Testis (tissue), 3 donors: ENCODE results near the gene PIGW. TPM values are rescaled to one million over a fixed set of nuclear protein-coding genes. Genes with fewer than 3 reads are reported as not detected.
A peak's percentile ranks its signal among the peaks of the same experiment; 100 is the strongest.

ENCODE experiments used
- DNase-seq: peaks from one replicate; pipeline ENCODE4 v3.0.0-alpha.2; 2019
- H3K27ac ChIP-seq, 2 donors: fragments of 200-600 bp; sonication (generic); one replicate each; pipeline ENCODE4 v1.5.1; 2019
- H3K27me3 ChIP-seq: fragments of 200-600 bp; sonication (generic); one replicate; pipeline ENCODE4 v1.5.1; 2019
- H3K36me3 ChIP-seq: fragments of 200-600 bp; sonication (generic); one replicate; pipeline ENCODE4 v1.5.1; 2017; ENCODE audit warnings: low read depth; ENCODE audit errors: missing control alignments
- H3K4me1 ChIP-seq: fragments of 200-600 bp; sonication (generic); one replicate; pipeline ENCODE4 v1.5.1; 2019
- H3K4me3 ChIP-seq, 2 donors: fragments of 200-600 bp; sonication (generic); one replicate each; pipeline ENCODE4 v1.5.1; 2017 to 2019
- H3K9me3 ChIP-seq: fragments of 200-600 bp; sonication (generic); one replicate; pipeline ENCODE4 v1.5.1; 2017
- POLR2A ChIP-seq: fragments of 450-650 bp; IDR thresholded peaks from one replicate; pipeline ENCODE4 v1.6.1; 2017; ENCODE audit warnings: antibody characterized with exemption, mild to moderate bottlenecking, moderate library complexity
- WGBS, 2 donors: methylation state at CpG; one replicate each; pipeline ENCODE4 v1.1.5; 2018; 5-methylcytosine and 5-hydroxymethylcytosine counted together
- intact Hi-C: fragments of 100-400 bp; cut with DNase I; formaldehyde crosslinking; loops from one replicate; pipeline ENCODE4 v1.15.1; 2023; ENCODE audit warnings: low total_unique reads
- polyA plus RNA-seq: library from polyadenylated mRNA; stranded (reverse); fragments of 350-450 nt; fragmentation: Illumina TruSeq; extraction: RNeasy Lipid Tissue Mini Kit (QIAGEN cat#74804); gene quantifications from one replicate; pipeline ENCODE4 v1.2.3, GENCODE V29; 2014; ENCODE audit warnings: low read depth, low replicate concordance; ENCODE audit not compliant: insufficient read depth
- total RNA-seq, 2 donors: library from RNA; depleted of rRNA; stranded (reverse); fragments of >200 nt; gene quantifications; one replicate each; pipeline ENCODE4 v1.2.3, GENCODE V29; 2016
- TF ChIP-seq, protein P1 (sequence below), 3 experiments: fragments of 450-650 bp in 2 of 3; fragments of 200-600 bp in 1 of 3; sonication (generic) in 1 of 3; IDR thresholded peaks; one replicate each; pipeline ENCODE4 v1.5.1; 2016 to 2019; ENCODE audit warnings: antibody characterized with exemption in 3 of 3, mild to moderate bottlenecking in 2 of 3, moderate library complexity in 1 of 3

The PIGW gene
- total and polyA plus RNA-seq, 3 donors from 2014 or later = 5.5 to 8.5 (median 7.6) TPM

DNA sequence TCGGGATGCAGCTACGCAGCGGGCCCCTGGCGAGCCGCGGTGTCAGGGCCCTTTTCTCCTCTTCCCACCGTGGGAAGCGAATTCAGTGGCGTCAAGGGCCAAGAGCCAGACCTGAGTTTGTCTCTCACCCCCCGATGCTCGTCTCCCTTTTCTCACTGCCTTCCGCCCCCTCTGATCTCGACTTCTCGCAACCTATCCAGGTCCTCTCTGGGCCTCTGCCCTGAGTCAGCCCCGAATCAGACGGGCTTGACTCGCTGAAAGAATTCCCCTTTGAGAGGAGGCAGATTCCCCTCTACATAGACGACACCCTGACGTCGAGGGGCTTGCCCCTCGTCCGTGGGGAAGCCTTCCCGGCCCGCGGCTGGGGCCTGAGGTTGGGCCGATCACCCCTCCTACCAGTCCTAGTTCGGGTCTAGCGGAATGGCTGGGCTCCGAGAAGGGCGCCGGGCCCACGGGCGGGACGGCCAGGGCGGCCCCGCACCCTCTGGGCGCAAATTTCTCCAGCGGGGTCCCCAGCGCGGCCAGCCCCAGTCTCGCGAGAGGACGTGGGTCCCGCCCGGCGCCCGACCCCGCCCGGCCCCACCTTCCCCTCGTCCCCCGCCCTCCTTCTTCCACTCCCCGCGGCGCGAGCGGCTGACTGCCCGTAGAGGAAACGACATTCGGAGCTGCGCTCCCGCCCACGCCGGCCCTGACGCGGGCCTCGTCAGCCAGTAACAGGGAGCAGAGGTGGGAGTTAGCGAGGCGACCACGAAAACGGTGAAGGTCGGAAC, 9.7 kb downstream of the PIGW start, which contains the start of gene GGNBP2:
Gene GGNBP2 (plus strand): TSS at position 613 of the 770 bp plus-strand sequence. CDS start 806 bp downstream, outside the sequence.
- 0 to 1% methylated on average over 28 to 63 of the region's 71 CpGs for WGBS, 2 donors

DNA sequence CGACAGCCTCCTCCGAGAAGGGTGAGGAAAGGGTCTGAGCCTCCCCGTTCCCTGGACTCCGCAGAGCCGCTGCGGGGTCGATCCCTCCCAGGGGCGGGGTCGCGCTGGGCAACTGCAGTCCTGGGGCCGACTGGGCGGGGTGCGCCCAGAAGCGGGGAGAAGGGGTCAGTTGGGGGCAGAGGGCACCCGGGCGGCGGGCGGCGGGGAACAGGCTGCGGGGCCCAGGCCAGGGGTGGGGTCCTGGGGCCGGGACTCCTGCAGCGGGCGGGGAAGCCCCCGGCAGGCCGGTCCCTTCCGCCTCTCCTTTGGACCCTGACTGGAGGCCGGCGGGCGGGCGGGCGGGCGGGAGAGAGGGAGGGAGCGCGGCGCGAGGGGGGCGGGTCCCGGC, 10.3 kb downstream of the PIGW start:
- no peak for DNase-seq
- peak overlapping the region; percentile 92 to 96 for H3K4me3 ChIP-seq
- no peaks in the 10 kb centered on the region for H3K36me3 ChIP-seq
- H3K4me1 ChIP-seq = peaks cover 35% of the 10 kb centered on the region
- no peak for TF ChIP-seq POLR2A
- TF ChIP-seq, protein P1, sequence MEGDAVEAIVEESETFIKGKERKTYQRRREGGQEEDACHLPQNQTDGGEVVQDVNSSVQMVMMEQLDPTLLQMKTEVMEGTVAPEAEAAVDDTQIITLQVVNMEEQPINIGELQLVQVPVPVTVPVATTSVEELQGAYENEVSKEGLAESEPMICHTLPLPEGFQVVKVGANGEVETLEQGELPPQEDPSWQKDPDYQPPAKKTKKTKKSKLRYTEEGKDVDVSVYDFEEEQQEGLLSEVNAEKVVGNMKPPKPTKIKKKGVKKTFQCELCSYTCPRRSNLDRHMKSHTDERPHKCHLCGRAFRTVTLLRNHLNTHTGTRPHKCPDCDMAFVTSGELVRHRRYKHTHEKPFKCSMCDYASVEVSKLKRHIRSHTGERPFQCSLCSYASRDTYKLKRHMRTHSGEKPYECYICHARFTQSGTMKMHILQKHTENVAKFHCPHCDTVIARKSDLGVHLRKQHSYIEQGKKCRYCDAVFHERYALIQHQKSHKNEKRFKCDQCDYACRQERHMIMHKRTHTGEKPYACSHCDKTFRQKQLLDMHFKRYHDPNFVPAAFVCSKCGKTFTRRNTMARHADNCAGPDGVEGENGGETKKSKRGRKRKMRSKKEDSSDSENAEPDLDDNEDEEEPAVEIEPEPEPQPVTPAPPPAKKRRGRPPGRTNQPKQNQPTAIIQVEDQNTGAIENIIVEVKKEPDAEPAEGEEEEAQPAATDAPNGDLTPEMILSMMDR (IDR thresholded peaks at IDR 0.05) = no peak
- H3K27ac ChIP-seq = peak overlapping the region; percentile 97 to 100
- no peaks in the 10 kb centered on the region for H3K27me3 ChIP-seq
- WGBS, 2 donors = 1% methylated on average over 17 of the region's 38 CpGs; no CpG with 5 or more reads in 1 of the 2 donors
- intact Hi-C loops = loop anchor here (10.0 kb wide), 1 partner anchor 50 kb away; the partner anchor contains the start of gene DHRS11
- no peaks in the 10 kb centered on the region for H3K9me3 ChIP-seq

More for the DNA sequence above, 9.7 kb downstream of the PIGW start, which contains the start of gene GGNBP2:
- Histone ChIP-seq H3K4me3 (peak within 1 kb of the TSS; percentile 92 to 96), H3K9me3 (no peaks in the 10 kb centered on the region), H3K36me3 (no peaks in the 10 kb centered on the region), H3K27me3 (no peaks in the 10 kb centered on the region), H3K27ac (peak within 1 kb of the TSS; percentile 97 to 100), H3K4me1 (peaks cover 31% of the 10 kb centered on the region)
- no peak for TF ChIP-seq POLR2A
- TF ChIP-seq, protein P1 (IDR thresholded peaks at IDR 0.05) = no peak
- peak; percentile 91 for DNase-seq
- intact Hi-C loops = loop anchor here (10.0 kb wide), 1 partner anchor 50 kb away; the partner anchor contains the start of gene DHRS11

DNA sequence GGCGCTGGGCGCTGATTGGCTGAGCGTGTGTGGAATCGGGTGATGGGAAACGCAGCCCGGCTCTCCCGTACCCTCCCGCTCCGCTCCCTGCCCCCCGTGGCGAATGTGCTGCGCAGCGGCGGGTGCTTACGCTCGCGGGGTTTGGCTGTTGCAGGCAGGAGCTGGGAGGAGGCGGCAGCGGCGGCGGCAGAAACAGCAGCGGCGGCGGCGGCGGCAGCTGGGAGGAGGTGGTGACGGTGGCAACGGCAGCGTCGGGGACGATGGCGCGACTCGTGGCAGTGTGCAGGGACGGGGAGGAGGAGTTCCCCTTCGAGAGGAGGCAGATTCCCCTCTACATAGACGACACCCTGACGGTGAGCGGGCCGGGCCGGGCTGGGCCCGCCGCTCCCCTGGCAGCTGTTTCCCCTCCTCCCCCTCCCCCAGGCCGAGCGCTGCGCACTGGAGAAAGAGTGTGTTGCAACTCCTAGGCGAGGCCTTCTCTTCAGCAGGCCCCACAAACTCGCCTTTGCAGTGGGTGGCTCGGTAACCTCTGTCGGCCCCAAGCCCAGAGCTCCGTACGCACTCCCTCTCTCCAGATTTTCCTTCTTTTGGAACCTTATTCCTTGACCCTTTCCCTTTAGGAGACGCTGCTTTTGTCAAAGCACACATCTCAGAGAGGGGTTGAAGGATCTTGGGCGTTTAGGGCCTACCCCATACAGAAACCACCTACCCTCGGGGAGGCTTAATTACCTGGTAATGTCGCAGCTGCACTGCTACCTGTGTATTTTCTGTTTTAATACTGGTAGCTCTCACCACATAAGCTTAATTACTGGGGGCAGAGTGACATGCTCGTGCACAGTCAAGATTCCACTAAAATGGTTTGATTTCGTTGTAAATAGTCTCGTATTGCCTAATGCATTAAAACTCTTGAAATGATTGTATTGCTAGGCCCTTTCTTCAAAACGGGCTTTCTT, 11.0 kb downstream of the PIGW start:
- H3K4me3 ChIP-seq = peak overlapping the region; percentile 92 to 96
- no peaks in the 10 kb centered on the region for H3K27me3 ChIP-seq
- intact Hi-C loops = loop anchor here (10.0 kb wide), 1 partner anchor 49 kb away; the partner anchor contains the start of gene DHRS11
- H3K4me1 ChIP-seq = peaks cover 35% of the 10 kb centered on the region
- TF ChIP-seq POLR2A = peak; percentile 10
- TF ChIP-seq, protein P1 (IDR thresholded peaks at IDR 0.05) = no peak
- no peaks in the 10 kb centered on the region for H3K36me3 ChIP-seq
- peak overlapping the region; percentile 97 to 100 for H3K27ac ChIP-seq
- peak; percentile 97 for DNase-seq
- WGBS, 2 donors = 0 to 2% methylated on average over 17 to 57 of the region's 60 CpGs
- H3K9me3 ChIP-seq = no peaks in the 10 kb centered on the region

DNA sequence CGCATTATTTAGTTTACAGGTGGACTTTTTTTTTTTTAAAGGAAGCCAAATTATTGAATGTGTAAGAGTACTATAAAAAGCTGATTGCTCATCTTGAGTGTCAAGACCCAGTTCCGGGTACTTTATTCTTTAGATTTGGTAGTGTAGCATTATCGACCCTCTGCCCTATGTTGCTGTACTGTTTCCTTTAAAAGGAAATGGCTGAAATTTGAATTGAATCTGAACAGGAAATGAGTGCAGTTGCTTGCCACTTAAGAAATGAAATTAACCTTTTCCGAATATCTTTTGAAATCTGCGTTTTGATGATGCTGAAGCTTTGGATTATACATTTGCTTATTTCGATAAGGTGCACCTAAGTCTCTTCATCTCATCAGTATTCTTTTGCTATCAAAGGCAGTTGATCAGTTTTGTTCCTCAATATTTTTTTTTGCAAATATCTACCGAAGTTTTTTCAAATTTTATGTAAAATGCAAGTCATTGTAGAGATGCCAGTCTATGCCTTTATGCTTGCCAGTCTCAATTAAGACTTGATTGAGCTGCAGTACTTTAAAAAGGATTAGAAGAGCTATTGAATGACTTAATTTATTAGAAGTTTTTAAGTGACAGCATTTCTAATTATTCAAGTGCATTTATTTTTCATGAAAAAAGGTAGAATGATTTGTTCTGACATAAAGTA, 11.8 kb downstream of the PIGW start:
- Histone ChIP-seq H3K9me3 (no peaks in the 10 kb centered on the region), H3K36me3 (no peaks in the 10 kb centered on the region), H3K27me3 (no peaks in the 10 kb centered on the region), H3K4me1 (peaks cover 35% of the 10 kb centered on the region), H3K27ac (peak overlapping the region in 1 of 2 donors; percentile 100), H3K4me3 (peak overlapping the region; percentile 92 to 96)
- TF ChIP-seq, protein P1 (IDR thresholded peaks at IDR 0.05) = no peak
- no peak for TF ChIP-seq POLR2A
- no peak for DNase-seq
- whole genome bisulfite sequencing, 2 donors = 14 to 15% methylated on average over 7 of the region's 7 CpGs
- intact Hi-C loops = loop anchor here (10.0 kb wide), 1 partner anchor 48 kb away; the partner anchor contains the start of gene DHRS11
